GM21717 (cell line): ENCODE data around the gene USP17L27.
"Not testable (repeated sequence)": the region's sequence is repeated elsewhere in the genome, so short reads cannot be mapped to it uniquely, and the experiment has no call there.

Experiments
- ATAC-seq: cut with Tn5 transposase; IDR thresholded peaks from one replicate; pipeline ENCODE4 v1.9.1; 2021; ENCODE audit warnings: mild to moderate bottlenecking, moderate library complexity; ENCODE audit not compliant: unreplicated experiment

The USP17L27 gene

DNA sequence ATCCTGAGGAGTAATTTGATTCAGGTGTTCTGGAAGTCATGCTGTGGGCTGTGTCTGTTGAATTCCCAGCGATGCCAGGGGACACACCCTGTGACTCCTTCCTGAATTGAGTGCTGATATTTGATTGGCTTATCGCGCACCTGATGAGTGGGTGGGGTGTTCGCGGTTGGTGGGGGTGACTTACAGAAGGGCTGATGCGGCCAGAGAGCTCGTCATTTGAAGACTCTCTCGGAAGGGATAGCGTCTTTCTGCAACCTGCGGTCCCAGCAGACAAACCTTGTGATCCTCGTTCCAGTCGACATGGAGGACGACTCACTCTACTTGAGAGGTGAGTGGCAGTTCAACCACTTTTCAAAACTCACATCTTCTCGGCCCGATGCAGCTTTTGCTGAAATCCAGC is at the start of gene USP17L27:
Gene USP17L27, plus strand, starts transcription at position 301 of the 400 bp plus-strand sequence. Its CDS starts 0 bp downstream, at position 301.
- ATAC-seq = not testable (repeated sequence)

DNA sequence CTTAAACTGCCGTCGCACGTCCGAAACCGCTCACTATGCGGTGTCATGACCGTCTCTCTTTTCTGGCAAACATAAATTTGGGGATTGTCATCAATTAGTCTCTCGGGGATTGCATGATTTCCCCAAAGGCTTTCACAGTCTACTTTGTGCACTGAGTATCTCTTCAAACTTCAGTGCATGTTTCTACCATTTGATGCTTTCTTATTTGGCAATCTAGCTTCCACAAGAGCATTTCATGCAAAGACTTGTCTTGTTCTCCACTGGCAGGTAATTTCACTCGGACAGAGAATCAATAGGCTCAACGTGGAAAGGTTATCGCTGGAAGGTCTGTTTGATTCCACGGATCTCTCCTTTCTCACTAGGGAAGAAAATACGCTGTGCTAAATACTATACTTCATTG is 19.8 kb upstream of the USP17L27 start:
- not testable (repeated sequence) for ATAC-seq

- ATAC-seq = not testable (repeated sequence)
Measured at GRCh38 chr4:9324865-9325264, 19.1 kb upstream of the USP17L27 start, which contains the start of gene USP17L24. USP17L24 (plus strand) TSS chr4:9325165; CDS start chr4:9325165, 0 bp downstream.

- not testable (repeated sequence) for ATAC-seq
Measured at GRCh38 chr4:9329611-9330010, 14.3 kb upstream of the USP17L27 start, which contains the start of gene USP17L25. USP17L25 (plus strand) TSS chr4:9329911; CDS start chr4:9329911, 0 bp downstream.

DNA sequence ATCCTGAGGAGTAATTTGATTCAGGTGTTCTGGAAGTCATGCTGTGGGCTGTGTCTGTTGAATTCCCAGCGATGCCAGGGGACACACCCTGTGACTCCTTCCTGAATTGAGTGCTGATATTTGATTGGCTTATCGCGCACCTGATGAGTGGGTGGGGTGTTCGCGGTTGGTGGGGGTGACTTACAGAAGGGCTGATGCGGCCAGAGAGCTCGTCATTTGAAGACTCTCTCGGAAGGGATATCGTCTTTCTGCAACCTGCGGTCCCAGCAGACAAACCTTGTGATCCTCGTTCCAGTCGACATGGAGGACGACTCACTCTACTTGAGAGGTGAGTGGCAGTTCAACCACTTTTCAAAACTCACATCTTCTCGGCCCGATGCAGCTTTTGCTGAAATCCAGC is 9.6 kb upstream of the USP17L27 start, which contains the start of gene USP17L26:
Gene USP17L26, plus strand, starts transcription at position 301 of the 400 bp plus-strand sequence. Its CDS starts 0 bp downstream, at position 301.
- not testable (repeated sequence) for ATAC-seq

- ATAC-seq = not testable (repeated sequence)
Measured at GRCh38 chr4:9339103-9339502, 4.8 kb upstream of the USP17L27 start, which contains the start of gene USP17L5. USP17L5 (plus strand) TSS chr4:9339403; CDS start chr4:9339403, 0 bp downstream.

GRCh38 chr4:9348593-9348992 is 4.6 kb downstream of the USP17L27 start, which contains the start of gene USP17L28:
USP17L28 (plus strand) TSS chr4:9348893; CDS start chr4:9348893, 0 bp downstream.
- not testable (repeated sequence) for ATAC-seq

- not testable (repeated sequence) for ATAC-seq
Measured at GRCh38 chr4:9350866-9351265, 6.9 kb downstream of the USP17L27 start.

GRCh38 chr4:9353338-9353737 is 9.4 kb downstream of the USP17L27 start, which contains the start of gene USP17L29:
USP17L29 (plus strand) TSS chr4:9353638; CDS start chr4:9353638, 0 bp downstream.
- ATAC-seq = not testable (repeated sequence)

DNA sequence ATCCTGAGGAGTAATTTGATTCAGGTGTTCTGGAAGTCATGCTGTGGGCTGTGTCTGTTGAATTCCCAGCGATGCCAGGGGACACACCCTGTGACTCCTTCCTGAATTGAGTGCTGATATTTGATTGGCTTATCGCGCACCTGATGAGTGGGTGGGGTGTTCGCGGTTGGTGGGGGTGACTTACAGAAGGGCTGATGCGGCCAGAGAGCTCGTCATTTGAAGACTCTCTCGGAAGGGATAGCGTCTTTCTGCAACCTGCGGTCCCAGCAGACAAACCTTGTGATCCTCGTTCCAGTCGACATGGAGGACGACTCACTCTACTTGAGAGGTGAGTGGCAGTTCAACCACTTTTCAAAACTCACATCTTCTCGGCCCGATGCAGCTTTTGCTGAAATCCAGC is 18.9 kb downstream of the USP17L27 start, which contains the start of gene USP17L30:
Gene USP17L30, plus strand, starts transcription at position 301 of the 400 bp plus-strand sequence. Its CDS starts 0 bp downstream, at position 301.
- not testable (repeated sequence) for ATAC-seq

DNA sequence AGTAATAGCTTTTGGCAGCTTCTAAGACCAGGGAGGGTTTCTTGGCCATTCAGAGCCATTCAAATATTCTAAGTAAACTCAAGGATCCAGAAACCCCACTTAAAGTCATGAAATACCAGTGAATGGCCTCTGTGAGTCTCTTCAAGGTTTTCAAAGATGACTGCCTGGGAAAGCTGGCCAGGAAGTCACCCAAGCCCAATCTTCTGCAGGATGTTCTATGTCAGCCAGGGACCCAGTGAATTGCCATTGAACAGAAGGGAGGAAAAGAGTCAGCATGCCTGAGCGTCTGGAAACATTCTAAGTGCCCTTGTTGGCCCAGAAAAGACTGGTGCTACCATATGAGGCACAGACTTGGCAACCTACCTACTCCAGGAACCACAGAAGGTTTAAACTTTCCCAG is 35.9 kb downstream of the USP17L27 start:
- ATAC-seq = not testable (repeated sequence)

DNA sequence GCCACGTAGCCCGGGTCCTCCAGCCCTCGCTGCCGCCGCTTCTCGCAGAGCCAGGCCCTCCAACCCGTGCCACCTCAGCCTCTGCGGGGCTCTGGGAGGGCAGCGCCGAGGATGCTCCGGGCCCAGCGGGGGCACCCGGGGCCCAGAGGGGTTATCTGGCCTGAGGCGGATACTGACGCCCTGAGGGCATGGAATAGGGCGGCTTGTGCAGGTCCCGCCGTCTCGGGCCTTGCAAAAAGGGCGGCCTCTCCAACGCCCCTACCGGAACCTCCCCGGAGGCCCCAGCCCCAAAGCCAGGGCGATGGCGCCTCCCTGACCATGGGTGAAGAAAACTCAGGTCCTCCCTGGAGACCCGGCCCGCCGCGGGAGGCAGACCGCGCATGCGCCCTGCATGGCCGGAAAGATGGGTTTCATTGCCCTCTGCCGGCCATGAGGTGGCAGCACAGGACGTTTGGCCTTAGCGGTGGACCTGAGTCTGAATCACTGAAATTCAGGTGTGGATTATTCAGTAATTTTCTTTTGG is 37.1 kb downstream of the USP17L27 start:
- ATAC-seq = not testable (repeated sequence)

DNA sequence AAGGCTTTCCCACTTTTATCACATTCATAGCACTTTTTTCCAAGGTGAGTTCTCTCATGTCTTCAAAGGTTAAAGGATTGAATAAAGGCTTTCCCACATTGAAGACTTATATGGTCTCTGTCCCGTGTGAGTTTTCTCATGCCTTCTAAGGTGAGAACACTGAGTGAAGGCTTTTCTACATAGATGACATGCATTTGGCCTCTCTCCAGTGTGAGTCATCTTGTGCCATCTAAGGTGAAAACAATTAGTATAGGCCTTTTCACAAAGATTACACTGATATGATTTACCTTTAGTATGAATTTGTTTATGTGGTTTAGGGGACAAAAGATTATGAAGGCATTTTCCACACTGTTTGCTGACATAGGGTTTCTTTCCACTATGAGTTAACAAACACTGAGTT is 40.2 kb downstream of the USP17L27 start:
- no peak for ATAC-seq

DNA sequence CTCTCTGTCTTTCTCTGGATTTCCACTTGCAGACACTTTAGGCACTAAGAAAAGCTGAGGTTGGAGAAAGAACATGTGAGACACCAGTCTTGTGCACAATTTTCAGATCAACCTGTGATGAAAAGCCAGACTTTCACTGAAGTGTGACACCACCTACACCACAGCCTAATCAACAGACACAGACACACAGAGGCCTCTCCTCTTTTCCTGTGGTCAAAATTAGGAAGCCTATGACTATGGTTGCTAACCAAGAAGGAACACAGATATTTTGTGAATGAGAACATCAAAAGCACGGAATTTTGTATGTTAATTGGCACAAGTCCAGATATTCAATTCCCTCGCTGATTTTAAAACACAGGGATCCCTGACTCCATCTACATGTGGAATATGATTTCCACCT is 45.1 kb downstream of the USP17L27 start:
- not testable (repeated sequence) for ATAC-seq
